HepG2 (cell line): ENCODE results near the gene METAP1D. TPM values are rescaled to one million over a fixed set of nuclear protein-coding genes. Genes with fewer than 3 reads are reported as not detected.

Experiments
- ERF ChIP-seq: IDR thresholded peaks from 2 replicates; pipeline ENCODE4 v1.6.1; 2018; ENCODE audit warnings: missing biosample characterization, missing genetic modification reagents
- HOXD1 ChIP-seq: sonication (generic); formaldehyde crosslinking; IDR thresholded peaks from 2 replicates; pipeline ENCODE4 v1.5.0; 2020; ENCODE audit warnings: missing genetic modification reagents
- MIXL1 ChIP-seq: IDR thresholded peaks from 2 replicates; pipeline ENCODE4 v1.6.1; 2016
- NFYB ChIP-seq: sonication (generic); formaldehyde crosslinking; IDR thresholded peaks from 2 replicates; pipeline ENCODE4 v1.4.0; 2020; ENCODE audit warnings: missing genetic modification reagents
- NKX3-1 ChIP-seq: sonication (generic); formaldehyde crosslinking; IDR thresholded peaks from 2 replicates; pipeline ENCODE4 v1.5.0; 2020; ENCODE audit warnings: missing genetic modification reagents
- PITX1 ChIP-seq: sonication (generic); formaldehyde crosslinking; IDR thresholded peaks from 2 replicates; pipeline ENCODE4 v1.5.1; 2020; ENCODE audit warnings: mild to moderate bottlenecking, missing genetic modification reagents
- REL ChIP-seq: sonication (generic); formaldehyde crosslinking; conservative IDR thresholded peaks from 2 replicates; pipeline ENCODE4 v1.8.0; 2022; ENCODE audit warnings: mild to moderate bottlenecking, missing genetic modification reagents, moderate library complexity
- RFX1 ChIP-seq: fragments of 450-650 bp; IDR thresholded peaks from 2 replicates; pipeline ENCODE4 v1.6.1; 2017
- TGIF2 ChIP-seq: IDR thresholded peaks from 2 replicates; pipeline ENCODE4 v1.6.1; 2016; ENCODE audit warnings: control low read depth, missing compliant biosample characterization
- WIZ ChIP-seq: sonication (generic); formaldehyde crosslinking; IDR thresholded peaks from 2 replicates; pipeline ENCODE4 v1.5.1; 2020; ENCODE audit warnings: mild to moderate bottlenecking, missing genetic modification reagents
- ZFY ChIP-seq: sonication (generic); formaldehyde crosslinking; IDR thresholded peaks from 2 replicates; pipeline ENCODE4 v1.4.0; 2020; ENCODE audit warnings: missing genetic modification reagents
- ZNF501 ChIP-seq: sonication (generic); formaldehyde crosslinking; IDR thresholded peaks from 2 replicates; pipeline ENCODE4 v1.5.1; 2020; ENCODE audit warnings: mild to moderate bottlenecking, moderate library complexity, missing genetic modification reagents
- ZNF543 ChIP-seq: sonication (generic); formaldehyde crosslinking; IDR thresholded peaks from 2 replicates; pipeline ENCODE4 v1.4.0; 2020; ENCODE audit warnings: mild to moderate bottlenecking, missing genetic modification reagents
- ZNF552 ChIP-seq: sonication (generic); formaldehyde crosslinking; IDR thresholded peaks from 2 replicates; pipeline ENCODE4 v1.9.0; 2022; ENCODE audit warnings: missing genetic modification reagents, mild to moderate bottlenecking, borderline replicate concordance
- ZNF556 ChIP-seq: sonication (generic); formaldehyde crosslinking; IDR thresholded peaks from 2 replicates; pipeline ENCODE4 v1.4.0; 2020; ENCODE audit warnings: mild to moderate bottlenecking, missing genetic modification reagents, borderline replicate concordance
- ZNF567 ChIP-seq: sonication (generic); formaldehyde crosslinking; IDR thresholded peaks from 2 replicates; pipeline ENCODE4 v1.8.1; 2023; ENCODE audit warnings: mild to moderate bottlenecking, missing genetic modification reagents, borderline replicate concordance
- ZNF572 ChIP-seq: sonication (generic); formaldehyde crosslinking; IDR thresholded peaks from 2 replicates; pipeline ENCODE4 v1.5.1; 2020; ENCODE audit warnings: mild to moderate bottlenecking, missing genetic modification reagents
- ZNF772 ChIP-seq: sonication (generic); formaldehyde crosslinking; IDR thresholded peaks from 2 replicates; pipeline ENCODE4 v1.5.0; 2020; ENCODE audit warnings: mild to moderate bottlenecking, missing genetic modification reagents
- ZNF891 ChIP-seq: sonication (generic); formaldehyde crosslinking; IDR thresholded peaks from 2 replicates; pipeline ENCODE4 v1.5.0; 2020; ENCODE audit warnings: mild to moderate bottlenecking, missing genetic modification reagents
- polyA plus RNA-seq, 8 experiments: library from polyadenylated mRNA; depleted of rRNA in 3 of 8; stranded (reverse) in 7 of 8; unstranded in 1 of 8; fragments of >200 nt; fragmentation: Illumina TruSeq in 4 of 8; extraction: Trizol in 4 of 8; gene quantifications; 2 replicates each; pipeline versions ENCODE4 v1.2.1 to v1.2.3, GENCODE V29; 2011 to 2016; ENCODE audit warnings: low read depth in 4 of 8, missing spikeins in 1 of 8, mixed read lengths in 1 of 8; ENCODE audit not compliant: insufficient read depth in 1 of 8
- total RNA-seq, 5 experiments: library from RNA; depleted of rRNA; stranded (reverse); fragments of >200 nt; fragmentation: Illumina TruSeq; extraction: Trizol; gene quantifications; 2 replicates each; pipeline ENCODE4 v1.2.3, GENCODE V29; 2016; ENCODE audit warnings: low read depth in 1 of 5
- TF ChIP-seq, protein P1 (sequence below): sonication (generic); formaldehyde crosslinking; IDR thresholded peaks from 2 replicates; pipeline ENCODE4 v1.9.0; 2021; ENCODE audit warnings: missing genetic modification reagents, borderline replicate concordance
- TF ChIP-seq, protein P2 (sequence below): IDR thresholded peaks from 2 replicates; pipeline ENCODE4 v1.6.1; 2016; ENCODE audit warnings: low read depth, borderline replicate concordance
- TF ChIP-seq, protein P3 (sequence below): sonication (generic); formaldehyde crosslinking; IDR thresholded peaks from 2 replicates; pipeline ENCODE4 v1.4.0; 2020; ENCODE audit warnings: missing genetic modification reagents
- TF ChIP-seq, protein P4 (sequence below): sonication (generic); formaldehyde crosslinking; IDR thresholded peaks from 2 replicates; pipeline ENCODE4 v1.4.0; 2020; ENCODE audit warnings: low read depth, missing genetic modification reagents

METAP1D gene
- total and polyA plus RNA-seq, 2 of the 13 experiments (the other 11 are each of a cell fraction or from before 2014, with no cell fraction given), result 14.7 to 21.6 TPM

DNA sequence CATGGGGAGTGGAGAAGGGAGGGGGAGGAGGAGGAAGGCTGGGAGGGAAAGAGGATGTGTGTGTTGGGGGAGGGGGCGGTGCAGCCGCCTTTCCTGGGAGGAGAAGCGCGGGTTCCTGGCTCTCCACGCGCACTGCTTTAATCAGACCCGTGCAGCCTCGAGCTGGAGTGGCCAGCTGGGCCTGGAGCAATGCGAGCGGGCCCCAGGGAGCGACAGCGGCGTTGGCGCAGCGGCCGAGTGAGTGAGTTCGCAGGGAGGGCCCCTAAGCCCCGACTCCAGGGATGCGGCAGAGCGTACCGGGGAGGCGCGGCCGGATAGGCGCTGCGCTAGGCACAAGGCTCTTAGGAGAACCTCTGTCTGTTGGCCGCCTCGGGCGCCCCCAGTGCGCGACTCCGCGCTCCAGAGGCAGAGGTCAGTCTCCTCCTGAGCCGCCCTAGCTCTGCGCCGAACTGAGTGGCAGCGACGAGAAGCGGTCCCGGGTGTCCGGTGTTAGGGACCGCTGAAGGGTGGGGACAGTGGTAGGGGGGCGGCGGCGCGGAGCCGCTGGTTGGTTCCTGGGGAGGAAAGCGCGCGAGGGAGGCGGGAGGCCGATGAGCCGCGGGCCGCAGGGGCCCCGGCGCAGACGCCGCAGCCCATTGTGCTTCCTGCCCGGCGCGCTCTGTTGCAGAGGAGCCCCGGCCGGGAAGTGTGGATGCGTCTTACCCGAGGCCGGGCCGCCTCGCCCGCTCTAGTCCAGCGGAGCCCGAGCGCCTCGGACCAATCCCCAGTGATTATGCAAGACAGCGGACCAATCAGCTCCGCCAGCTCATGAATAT lies 85.1 kb downstream of the METAP1D start (continued):
- TF ChIP-seq ZNF891 (CRISPR knock-in tag) (0 out of 2 replicates have a peak, but pooled peaks have one; percentile 12), MIXL1 (no peak), ZNF572 (CRISPR knock-in tag) (0 out of 2 replicates have a peak, but pooled peaks have one; percentile 20), NKX3-1 (no peak), PITX1 (CRISPR knock-in tag) (no peak), REL (CRISPR knock-in tag) (no peak), ZFY (CRISPR knock-in tag) (peak; percentile 71), ZNF501 (CRISPR knock-in tag) (peak; percentile 37; the same call in 1 of the 2 replicates), ZNF552 (CRISPR knock-in tag) (no peak), NFYB (CRISPR knock-in tag) (peak; percentile 87), WIZ (CRISPR knock-in tag) (no peak), HOXD1 (CRISPR knock-in tag) (no peak), ZNF772 (peak; percentile 78), ERF (CRISPR knock-in tag) (no peak), ZNF567 (CRISPR knock-in tag) (no peak), ZNF556 (CRISPR knock-in tag) (peak; percentile 77; the same call in 1 of the 2 replicates), TGIF2 (no peak), RFX1 (no peak), ZNF543 (CRISPR knock-in tag) (peak; percentile 77)
- TF ChIP-seq, protein P1, sequence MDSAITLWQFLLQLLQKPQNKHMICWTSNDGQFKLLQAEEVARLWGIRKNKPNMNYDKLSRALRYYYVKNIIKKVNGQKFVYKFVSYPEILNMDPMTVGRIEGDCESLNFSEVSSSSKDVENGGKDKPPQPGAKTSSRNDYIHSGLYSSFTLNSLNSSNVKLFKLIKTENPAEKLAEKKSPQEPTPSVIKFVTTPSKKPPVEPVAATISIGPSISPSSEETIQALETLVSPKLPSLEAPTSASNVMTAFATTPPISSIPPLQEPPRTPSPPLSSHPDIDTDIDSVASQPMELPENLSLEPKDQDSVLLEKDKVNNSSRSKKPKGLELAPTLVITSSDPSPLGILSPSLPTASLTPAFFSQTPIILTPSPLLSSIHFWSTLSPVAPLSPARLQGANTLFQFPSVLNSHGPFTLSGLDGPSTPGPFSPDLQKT (CRISPR knock-in tag), result no peak
- TF ChIP-seq, protein P2, sequence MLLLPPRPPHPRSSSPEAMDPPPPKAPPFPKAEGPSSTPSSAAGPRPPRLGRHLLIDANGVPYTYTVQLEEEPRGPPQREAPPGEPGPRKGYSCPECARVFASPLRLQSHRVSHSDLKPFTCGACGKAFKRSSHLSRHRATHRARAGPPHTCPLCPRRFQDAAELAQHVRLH, result no peak
- TF ChIP-seq, protein P3, sequence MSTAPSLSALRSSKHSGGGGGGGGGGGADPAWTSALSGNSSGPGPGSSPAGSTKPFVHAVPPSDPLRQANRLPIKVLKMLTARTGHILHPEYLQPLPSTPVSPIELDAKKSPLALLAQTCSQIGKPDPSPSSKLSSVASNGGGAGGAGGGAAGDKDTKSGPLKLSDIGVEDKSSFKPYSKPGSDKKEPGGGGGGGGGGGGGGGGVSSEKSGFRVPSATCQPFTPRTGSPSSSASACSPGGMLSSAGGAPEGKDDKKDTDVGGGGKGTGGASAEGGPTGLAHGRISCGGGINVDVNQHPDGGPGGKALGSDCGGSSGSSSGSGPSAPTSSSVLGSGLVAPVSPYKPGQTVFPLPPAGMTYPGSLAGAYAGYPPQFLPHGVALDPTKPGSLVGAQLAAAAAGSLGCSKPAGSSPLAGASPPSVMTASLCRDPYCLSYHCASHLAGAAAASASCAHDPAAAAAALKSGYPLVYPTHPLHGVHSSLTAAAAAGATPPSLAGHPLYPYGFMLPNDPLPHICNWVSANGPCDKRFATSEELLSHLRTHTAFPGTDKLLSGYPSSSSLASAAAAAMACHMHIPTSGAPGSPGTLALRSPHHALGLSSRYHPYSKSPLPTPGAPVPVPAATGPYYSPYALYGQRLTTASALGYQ, result no peak
- TF ChIP-seq, protein P4, sequence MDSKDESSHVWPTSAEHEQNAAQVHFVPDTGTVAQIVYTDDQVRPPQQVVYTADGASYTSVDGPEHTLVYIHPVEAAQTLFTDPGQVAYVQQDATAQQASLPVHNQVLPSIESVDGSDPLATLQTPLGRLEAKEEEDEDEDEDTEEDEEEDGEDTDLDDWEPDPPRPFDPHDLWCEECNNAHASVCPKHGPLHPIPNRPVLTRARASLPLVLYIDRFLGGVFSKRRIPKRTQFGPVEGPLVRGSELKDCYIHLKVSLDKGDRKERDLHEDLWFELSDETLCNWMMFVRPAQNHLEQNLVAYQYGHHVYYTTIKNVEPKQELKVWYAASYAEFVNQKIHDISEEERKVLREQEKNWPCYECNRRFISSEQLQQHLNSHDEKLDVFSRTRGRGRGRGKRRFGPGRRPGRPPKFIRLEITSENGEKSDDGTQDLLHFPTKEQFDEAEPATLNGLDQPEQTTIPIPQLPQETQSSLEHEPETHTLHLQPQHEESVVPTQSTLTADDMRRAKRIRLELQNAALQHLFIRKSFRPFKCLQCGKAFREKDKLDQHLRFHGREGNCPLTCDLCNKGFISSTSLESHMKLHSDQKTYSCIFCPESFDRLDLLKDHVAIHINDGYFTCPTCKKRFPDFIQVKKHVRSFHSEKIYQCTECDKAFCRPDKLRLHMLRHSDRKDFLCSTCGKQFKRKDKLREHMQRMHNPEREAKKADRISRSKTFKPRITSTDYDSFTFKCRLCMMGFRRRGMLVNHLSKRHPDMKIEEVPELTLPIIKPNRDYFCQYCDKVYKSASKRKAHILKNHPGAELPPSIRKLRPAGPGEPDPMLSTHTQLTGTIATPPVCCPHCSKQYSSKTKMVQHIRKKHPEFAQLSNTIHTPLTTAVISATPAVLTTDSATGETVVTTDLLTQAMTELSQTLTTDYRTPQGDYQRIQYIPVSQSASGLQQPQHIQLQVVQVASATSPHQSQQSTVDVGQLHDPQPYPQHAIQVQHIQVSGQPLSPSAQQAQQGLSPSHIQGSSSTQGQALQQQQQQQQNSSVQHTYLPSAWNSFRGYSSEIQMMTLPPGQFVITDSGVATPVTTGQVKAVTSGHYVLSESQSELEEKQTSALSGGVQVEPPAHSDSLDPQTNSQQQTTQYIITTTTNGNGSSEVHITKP (CRISPR knock-in tag), result no peak
